Measurements from ENCODE around the gene TECPR2.

GRCh38 chr14:102338724-102339123, 24.0 kb upstream of the TECPR2 start:
- TF ChIP-seq, protein P1, sequence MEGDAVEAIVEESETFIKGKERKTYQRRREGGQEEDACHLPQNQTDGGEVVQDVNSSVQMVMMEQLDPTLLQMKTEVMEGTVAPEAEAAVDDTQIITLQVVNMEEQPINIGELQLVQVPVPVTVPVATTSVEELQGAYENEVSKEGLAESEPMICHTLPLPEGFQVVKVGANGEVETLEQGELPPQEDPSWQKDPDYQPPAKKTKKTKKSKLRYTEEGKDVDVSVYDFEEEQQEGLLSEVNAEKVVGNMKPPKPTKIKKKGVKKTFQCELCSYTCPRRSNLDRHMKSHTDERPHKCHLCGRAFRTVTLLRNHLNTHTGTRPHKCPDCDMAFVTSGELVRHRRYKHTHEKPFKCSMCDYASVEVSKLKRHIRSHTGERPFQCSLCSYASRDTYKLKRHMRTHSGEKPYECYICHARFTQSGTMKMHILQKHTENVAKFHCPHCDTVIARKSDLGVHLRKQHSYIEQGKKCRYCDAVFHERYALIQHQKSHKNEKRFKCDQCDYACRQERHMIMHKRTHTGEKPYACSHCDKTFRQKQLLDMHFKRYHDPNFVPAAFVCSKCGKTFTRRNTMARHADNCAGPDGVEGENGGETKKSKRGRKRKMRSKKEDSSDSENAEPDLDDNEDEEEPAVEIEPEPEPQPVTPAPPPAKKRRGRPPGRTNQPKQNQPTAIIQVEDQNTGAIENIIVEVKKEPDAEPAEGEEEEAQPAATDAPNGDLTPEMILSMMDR (CRISPR knock-in tag; IDR thresholded peaks at IDR 0.05), result no peak
- TF ChIP-seq FOXO1 (CRISPR knock-in tag; IDR thresholded peaks at IDR 0.05) (no peak), ZFP36 (IDR thresholded peaks at IDR 0.05; ENCODE audit: borderline replicate concordance, low read depth, low read length, partially characterized antibody) (no peak), TAF15 (IDR thresholded peaks at IDR 0.05; ENCODE audit: low read depth, low read length, poor library complexity, severe bottlenecking) (no peak), POLR2A (IDR thresholded peaks at IDR 0.05; ENCODE audit: insufficient read depth in 1 of 2, low read depth in 2 of 2, low read length in 2 of 2) (no peak), EP300 (IDR thresholded peaks at IDR 0.05; ENCODE audit: low read depth in 2 of 2, low read length in 2 of 2) (no peak), EP300 (CRISPR knock-in tag; IDR thresholded peaks at IDR 0.05; ENCODE audit: borderline replicate concordance) (no peak), DNMT1 (CRISPR knock-in tag; IDR thresholded peaks at IDR 0.05) (no peak), ATF1 (CRISPR knock-in tag; IDR thresholded peaks at IDR 0.05) (no peak), ERF (CRISPR knock-in tag; IDR thresholded peaks at IDR 0.05) (no peak)
